Measurements from ENCODE around the gene PSMC3IP. TPM values are rescaled to one million over a fixed set of nuclear protein-coding genes. Genes with fewer than 3 reads are reported as not detected.
A peak's percentile ranks its signal among the peaks of the same experiment; 100 is the strongest.

The PSMC3IP gene
- total and polyA plus RNA-seq, 4 donors = 0.58 to 3.0 (median 1.1) TPM

DNA sequence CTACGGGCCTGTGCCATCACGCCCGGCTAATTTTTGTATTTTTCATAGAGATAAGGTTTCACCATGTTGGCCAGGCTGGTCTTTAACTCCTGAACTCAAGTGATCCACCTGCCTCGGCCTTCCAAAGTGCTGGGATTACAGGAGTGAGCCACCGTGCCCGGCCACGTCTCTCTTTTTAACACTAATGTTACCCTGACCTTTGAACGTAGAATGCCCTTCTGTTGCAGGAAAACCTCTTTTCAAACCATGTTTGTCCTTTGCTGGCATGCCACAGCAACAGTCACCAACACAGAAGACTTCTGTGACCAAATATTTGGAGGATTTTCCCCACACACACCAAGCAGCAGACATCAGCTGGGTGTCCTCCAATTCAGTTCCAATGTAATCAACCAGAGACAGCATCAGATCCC lies 32.6 kb downstream of the PSMC3IP start:
- TF ChIP-seq REST (IDR thresholded peaks at IDR 0.05) (peak; percentile 54), FOXA2 (IDR thresholded peaks at IDR 0.05) (peak; percentile 51), TAF1 (conservative IDR thresholded peaks at IDR 0.05) (peak; percentile 65), JUND (IDR thresholded peaks at IDR 0.05) (peak; percentile 42 to 43), CTCF (IDR thresholded peaks at IDR 0.05; ENCODE audit: low read depth, low read length, missing input control) (no peak), HNF4A (conservative IDR thresholded peaks at IDR 0.05) (peak; percentile 83), ATF3 (IDR thresholded peaks at IDR 0.05) (no peak), HNF4G (IDR thresholded peaks at IDR 0.05) (no peak), EGR1 (IDR thresholded peaks at IDR 0.05; ENCODE audit: low read depth in 2 of 2) (no peak), FOXA1 (IDR thresholded peaks at IDR 0.05) (peak; percentile 20), RAD21 (IDR thresholded peaks at IDR 0.05) (peak; percentile 26 to 37), SP1 (IDR thresholded peaks at IDR 0.05) (peak; percentile 93), YY1 (IDR thresholded peaks at IDR 0.05) (peak; percentile 84), NR2F2 (IDR thresholded peaks at IDR 0.05) (peak; percentile 50), ZBTB33 (IDR thresholded peaks at IDR 0.05) (peak; percentile 60), RXRA (IDR thresholded peaks at IDR 0.05) (peak; percentile 90 to 95), GABPA (IDR thresholded peaks at IDR 0.05 in 1 of 2, conservative IDR thresholded peaks at IDR 0.05 in 1 of 2) (peak in 1 of 2 donors; percentile 48)
- TF ChIP-seq, protein P1, sequence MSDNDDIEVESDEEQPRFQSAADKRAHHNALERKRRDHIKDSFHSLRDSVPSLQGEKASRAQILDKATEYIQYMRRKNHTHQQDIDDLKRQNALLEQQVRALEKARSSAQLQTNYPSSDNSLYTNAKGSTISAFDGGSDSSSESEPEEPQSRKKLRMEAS (IDR thresholded peaks at IDR 0.05) = peak; percentile 70
- Histone ChIP-seq H3K27me3 (ENCODE audit: control insufficient read depth in 4 of 4, insufficient read depth in 4 of 4, low read length in 3 of 4) (no peaks in the 10 kb centered on the region), H3K4me3 (ENCODE audit: low read depth in 1 of 3, low read length in 3 of 3) (no peak overlapping the region), H3K9me3 (ENCODE audit: control insufficient read depth in 4 of 4, low read length in 3 of 4) (no peaks in the 10 kb centered on the region), H3K9ac (ENCODE audit: low read depth in 1 of 2, low read length in 2 of 2) (no peak overlapping the region), H3K4me1 (ENCODE audit: control insufficient read depth in 4 of 4, insufficient read depth in 4 of 4, low read length in 3 of 4) (peaks cover 7 to 36% (median 27%) of the 10 kb centered on the region in 4 donors), H3K36me3 (ENCODE audit: control insufficient read depth in 4 of 4, insufficient read depth in 3 of 4, low read depth in 1 of 4, low read length in 3 of 4) (peaks cover 0 to 13% (median 8%) of the 10 kb centered on the region in 4 donors), H3K27ac (ENCODE audit: low read depth in 1 of 2, low read length in 2 of 2) (peak overlapping the region; percentile 80 to 85)
- 39% methylated on average over 8 of the region's 8 CpGs for WGBS
- no peak for DNase-seq (ENCODE audit: low spot score)
